Stimulated activated CD4-positive, alpha-beta T cell treated with anti-CD3 and anti-CD28 coated beads, TNF-alpha, amount 100 ng/mL, for 24 hours (primary cell): Measurements from ENCODE around the gene UST.

Experiments used
- DNase-seq, 3 experiments: peaks; one replicate each; pipeline ENCODE4 v3.0.0-alpha.2; 2020; ENCODE audit warnings: low read depth in 3 of 3

The UST gene

GRCh38 chr6:148803979-148804378 is 57.1 kb downstream of the UST start:
- no peak for DNase-seq

- DNase-seq: no peak
Measured at GRCh38 chr6:148805777-148806176, 58.9 kb downstream of the UST start.

- DNase-seq: no peak
Measured at GRCh38 chr6:148807784-148808183, 61.0 kb downstream of the UST start.

- DNase-seq: no peak
Measured at GRCh38 chr6:148808786-148809304, 62.0 kb downstream of the UST start.

GRCh38 chr6:148811459-148811858 is 64.6 kb downstream of the UST start:
- no peak for DNase-seq

GRCh38 chr6:148814082-148814790 is 67.4 kb downstream of the UST start:
- DNase-seq: no peak

GRCh38 chr6:148814869-148815268 is 68.0 kb downstream of the UST start:
- no peak for DNase-seq

- DNase-seq: no peak
Measured at GRCh38 chr6:148816117-148816516, 69.3 kb downstream of the UST start.

GRCh38 chr6:148817689-148818088 is 70.9 kb downstream of the UST start:
- no peak for DNase-seq

- DNase-seq: no peak
Measured at GRCh38 chr6:148818939-148819575, 72.2 kb downstream of the UST start.

- no peak for DNase-seq
Measured at GRCh38 chr6:148819852-148820251, 73.0 kb downstream of the UST start.

- DNase-seq: no peak
Measured at GRCh38 chr6:148822819-148823218, 76.0 kb downstream of the UST start.

GRCh38 chr6:148824291-148824690 is 77.5 kb downstream of the UST start:
- DNase-seq: no peak

- DNase-seq: no peak
Measured at GRCh38 chr6:148824960-148825359, 78.1 kb downstream of the UST start.

GRCh38 chr6:148825492-148825891 is 78.7 kb downstream of the UST start:
- DNase-seq: no peak

- no peak for DNase-seq
Measured at GRCh38 chr6:148827416-148828045, 80.7 kb downstream of the UST start.

- no peak for DNase-seq
Measured at GRCh38 chr6:148828047-148828446, 81.2 kb downstream of the UST start.

- DNase-seq: no peak
Measured at GRCh38 chr6:148829415-148830101, 82.7 kb downstream of the UST start.

GRCh38 chr6:148830614-148831013 is 83.8 kb downstream of the UST start:
- no peak for DNase-seq

GRCh38 chr6:148831064-148831463 is 84.2 kb downstream of the UST start:
- peak in 1 of 3 experiments; percentile 18 for DNase-seq

- no peak for DNase-seq
Measured at GRCh38 chr6:148831531-148831930, 84.7 kb downstream of the UST start.

GRCh38 chr6:148835920-148836441 is 89.2 kb downstream of the UST start:
- peak in 1 of 3 experiments; percentile 31 for DNase-seq
